Hepatocyte (in vitro differentiated cells): ENCODE results near the gene SPTLC1.

Source experiments
- EZH2 ChIP-seq: fragments of 200-600 bp; sonication (generic); IDR thresholded peaks from 2 replicates; pipeline ENCODE4 v1.6.1; 2016; ENCODE audit warnings: antibody characterized with exemption, mild to moderate bottlenecking, borderline replicate concordance
- TF ChIP-seq, protein P1 (sequence below): fragments of 200-600 bp; sonication (generic); IDR thresholded peaks from 2 replicates; pipeline ENCODE4 v1.5.1; 2016; ENCODE audit warnings: antibody characterized with exemption, mild to moderate bottlenecking; ENCODE audit not compliant: poor library complexity

DNA sequence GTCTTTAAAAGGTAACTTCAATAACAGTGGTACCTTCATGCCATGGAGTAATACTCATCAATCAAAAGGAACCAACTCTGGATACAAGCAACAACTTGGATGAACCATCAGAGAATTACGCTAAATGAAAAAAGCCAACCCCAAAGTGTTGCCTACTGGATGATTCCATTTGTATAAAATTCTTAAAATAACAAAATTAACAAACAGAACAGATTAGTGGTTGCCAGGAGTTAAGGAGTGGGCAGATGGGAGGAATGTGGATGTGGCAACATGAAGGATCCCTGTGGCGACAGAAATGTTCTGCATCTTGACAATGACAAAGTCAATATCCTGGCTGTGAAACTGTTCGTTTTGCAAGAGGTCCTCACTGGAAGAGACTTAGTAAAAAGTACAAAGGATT lies 50.5 kb downstream of the SPTLC1 start:
- TF ChIP-seq EZH2 = no peak
- TF ChIP-seq, protein P1, sequence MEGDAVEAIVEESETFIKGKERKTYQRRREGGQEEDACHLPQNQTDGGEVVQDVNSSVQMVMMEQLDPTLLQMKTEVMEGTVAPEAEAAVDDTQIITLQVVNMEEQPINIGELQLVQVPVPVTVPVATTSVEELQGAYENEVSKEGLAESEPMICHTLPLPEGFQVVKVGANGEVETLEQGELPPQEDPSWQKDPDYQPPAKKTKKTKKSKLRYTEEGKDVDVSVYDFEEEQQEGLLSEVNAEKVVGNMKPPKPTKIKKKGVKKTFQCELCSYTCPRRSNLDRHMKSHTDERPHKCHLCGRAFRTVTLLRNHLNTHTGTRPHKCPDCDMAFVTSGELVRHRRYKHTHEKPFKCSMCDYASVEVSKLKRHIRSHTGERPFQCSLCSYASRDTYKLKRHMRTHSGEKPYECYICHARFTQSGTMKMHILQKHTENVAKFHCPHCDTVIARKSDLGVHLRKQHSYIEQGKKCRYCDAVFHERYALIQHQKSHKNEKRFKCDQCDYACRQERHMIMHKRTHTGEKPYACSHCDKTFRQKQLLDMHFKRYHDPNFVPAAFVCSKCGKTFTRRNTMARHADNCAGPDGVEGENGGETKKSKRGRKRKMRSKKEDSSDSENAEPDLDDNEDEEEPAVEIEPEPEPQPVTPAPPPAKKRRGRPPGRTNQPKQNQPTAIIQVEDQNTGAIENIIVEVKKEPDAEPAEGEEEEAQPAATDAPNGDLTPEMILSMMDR = no peak
